HL-60 (cell line): ENCODE results near the gene NKAIN2.
"Not testable (repeated sequence)": the region's sequence is repeated elsewhere in the genome, so short reads cannot be mapped to it uniquely, and the experiment has no call there.

ENCODE experiments used
- DNase-seq, 2 experiments: peaks; one replicate each; pipeline ENCODE4 v3.0.0-alpha.2; 2010 to 2020; ENCODE audit warnings: low read depth in 1 of 2, low spot score in 1 of 2
- H3K27ac ChIP-seq: fragments of 250-450 bp; sonication (Bioruptor Pico); replicated peaks from 2 replicates; pipeline ENCODE4 v1.5.1; 2020; ENCODE audit warnings: mild to moderate bottlenecking, moderate library complexity
- H3K27me3 ChIP-seq: fragments of 250-450 bp; sonication (Bioruptor Pico); 2 replicates; pipeline ENCODE4 v1.5.1; 2021; ENCODE audit warnings: mild to moderate bottlenecking, moderate library complexity; ENCODE audit not compliant: insufficient read depth, poor library complexity, severe bottlenecking
- H3K4me3 ChIP-seq: replicated peaks from 2 replicates; pipeline ENCODE4 v1.5.1; 2011; ENCODE audit warnings: mild to moderate bottlenecking, control low read depth, low read length; ENCODE audit not compliant: insufficient read depth
- CTCF ChIP-seq: IDR thresholded peaks from one replicate; pipeline ENCODE4 v1.5.1; 2011; ENCODE audit warnings: low read length, control low read depth, inconsistent platforms; ENCODE audit not compliant: insufficient read depth
- GABPA ChIP-seq: IDR thresholded peaks from 2 replicates; pipeline ENCODE4 v1.6.1; 2012; ENCODE audit warnings: low read depth
- POLR2AphosphoS5 ChIP-seq: IDR thresholded peaks from 2 replicates; pipeline ENCODE4 v1.6.1; 2012; ENCODE audit warnings: low read depth
- REST ChIP-seq: IDR thresholded peaks from 2 replicates; pipeline ENCODE4 v1.6.1; 2012; ENCODE audit warnings: low read depth; ENCODE audit not compliant: insufficient replicate concordance
- SPI1 ChIP-seq: IDR thresholded peaks from 2 replicates; pipeline ENCODE4 v1.6.1; 2012; ENCODE audit warnings: low read depth, mild to moderate bottlenecking, borderline replicate concordance

NKAIN2 gene

GRCh38 chr6:124557873-124558272, 754.2 kb downstream of the NKAIN2 start:
- Histone ChIP-seq H3K27me3 (no peaks in the 10 kb centered on the region), H3K4me3 (no peak overlapping the region), H3K27ac (no peak overlapping the region)
- TF ChIP-seq POLR2AphosphoS5 (no peak), REST (no peak)
- no peak for DNase-seq

GRCh38 chr6:124560078-124560477, 756.4 kb downstream of the NKAIN2 start:
- H3K27me3 ChIP-seq, H3K27ac ChIP-seq, DNase-seq, H3K4me3 ChIP-seq: not testable (repeated sequence)
- peak; percentile 69 for TF ChIP-seq SPI1

- Histone ChIP-seq H3K4me3 (no peak overlapping the region), H3K27ac (no peak overlapping the region), H3K27me3 (no peaks in the 10 kb centered on the region)
- no peak for DNase-seq
- TF ChIP-seq POLR2AphosphoS5 = no peak
- no peak for TF ChIP-seq GABPA
- no peak for TF ChIP-seq REST
- TF ChIP-seq CTCF = no peak
- TF ChIP-seq SPI1 = no peak
Measured at GRCh38 chr6:124560873-124561567, 757.4 kb downstream of the NKAIN2 start.

- H3K4me3 ChIP-seq = no peak overlapping the region
- no peak for DNase-seq
- H3K27ac ChIP-seq = no peak overlapping the region
- no peaks in the 10 kb centered on the region for H3K27me3 ChIP-seq
- TF ChIP-seq POLR2AphosphoS5 (no peak), GABPA (no peak), REST (no peak), CTCF (no peak), SPI1 (no peak)
Measured at GRCh38 chr6:124561635-124562130, 758.0 kb downstream of the NKAIN2 start.

GRCh38 chr6:124564125-124564524, 760.5 kb downstream of the NKAIN2 start:
- not testable (repeated sequence) for H3K27me3 ChIP-seq, H3K4me3 ChIP-seq, DNase-seq, H3K27ac ChIP-seq
